Panc1 (cell line): ENCODE data around the gene TSHZ2. TPM values are rescaled to one million over a fixed set of nuclear protein-coding genes. Genes with fewer than 3 reads are reported as not detected.

Source experiments
- ATAC-seq: fragments of 200-7000 bp; cut with Tn5 transposase; 2 replicates; pipeline ENCODE4 v1.9.1; 2020; ENCODE audit warnings: mild to moderate bottlenecking, moderate library complexity
- BruUV-seq: library from RNA; stranded (reverse); fragments of 400-500 nt; replicated peaks from 2 replicates; lab custom pipeline; 2021; lab: Mats Ljungman, UMichigan
- CTCF ChIA-PET: fragments of 300-600 bp; sonication (Branson Sonifier 250); formaldehyde crosslinking; loops from one replicate; lab custom pipeline; 2022; ENCODE audit warnings: antibody characterized with exemption; lab: Charles Lee
- POLR2A ChIA-PET: fragments of 300-600 bp; sonication (Branson Sonifier 250); formaldehyde crosslinking; loops from one replicate; lab custom pipeline; 2022; ENCODE audit warnings: antibody characterized with exemption; lab: Charles Lee
- DNase-seq: peaks from one replicate; pipeline ENCODE4 v3.0.0-alpha.2; 2010; ENCODE audit warnings: low read depth, low spot score
- H3K27ac ChIP-seq: 2 replicates; pipeline ENCODE4 v1.5.1; 2011; ENCODE audit warnings: mild to moderate bottlenecking, low read length, inconsistent platforms
- H3K27me3 ChIP-seq: fragments of 200-500 bp; sonication (Bioruptor generic); 2 replicates; pipeline ENCODE4 v1.6.0; 2014; ENCODE audit warnings: low read length, inconsistent platforms; ENCODE audit not compliant: control insufficient read depth, insufficient read depth
- H3K36me3 ChIP-seq: fragments of 200-500 bp; sonication (Bioruptor generic); 2 replicates; pipeline ENCODE4 v1.5.1; 2014; ENCODE audit warnings: inconsistent platforms, mild to moderate bottlenecking, low read length, moderate library complexity; ENCODE audit not compliant: control insufficient read depth, insufficient read depth
- H3K4me1 ChIP-seq: 2 replicates; pipeline ENCODE4 v1.5.1; 2011; ENCODE audit warnings: inconsistent platforms, mild to moderate bottlenecking, low read length, moderate library complexity; ENCODE audit not compliant: control insufficient read depth, insufficient read depth
- H3K4me3 ChIP-seq, 2 experiments: 2 replicates each; pipeline ENCODE4 v1.5.1; 2011 to 2012; ENCODE audit warnings: low read depth in 2 of 2, low read length in 2 of 2, mild to moderate bottlenecking in 2 of 2, inconsistent platforms in 1 of 2, moderate library complexity in 1 of 2
- H3K9me3 ChIP-seq: fragments of 200-500 bp; sonication (Bioruptor generic); 2 replicates; pipeline ENCODE4 v1.5.1; 2014; ENCODE audit warnings: low read depth, mild to moderate bottlenecking, inconsistent platforms, low read length, moderate library complexity; ENCODE audit not compliant: control insufficient read depth, insufficient read depth
- CTCF ChIP-seq: fragments of 450-650 bp; IDR thresholded peaks from 2 replicates; pipeline ENCODE4 v1.5.1; 2017; ENCODE audit warnings: mild to moderate bottlenecking
- POLR2AphosphoS5 ChIP-seq: IDR thresholded peaks from 2 replicates; pipeline ENCODE4 v1.6.1; 2012; ENCODE audit warnings: mild to moderate bottlenecking, low read depth, low read length, moderate library complexity
- REST ChIP-seq, 2 experiments: IDR thresholded peaks; 2 replicates each; pipeline ENCODE4 v1.6.1; 2011 to 2012; ENCODE audit warnings: low read depth in 2 of 2, control low read depth in 1 of 2, low read length in 1 of 2, mild to moderate bottlenecking in 1 of 2, moderate library complexity in 1 of 2; ENCODE audit not compliant: insufficient read depth in 1 of 2
- SIN3A ChIP-seq: IDR thresholded peaks from 2 replicates; pipeline ENCODE4 v1.6.1; 2012; ENCODE audit warnings: low read depth, mild to moderate bottlenecking, low read length, moderate library complexity, borderline replicate concordance; ENCODE audit not compliant: insufficient read depth
- TCF7L2 ChIP-seq: IDR thresholded peaks from 2 replicates; pipeline ENCODE4 v1.6.1; 2011; ENCODE audit warnings: mild to moderate bottlenecking, low read depth, low read length, inconsistent platforms
- in situ Hi-C: cut with HindIII; loops from 2 replicates; pipeline ENCODE4 v1.10.0; 2016; ENCODE audit warnings: low sequenced_read_pairs, low pct_unique_long_range_greater_than_20kb
- intact Hi-C: fragments of 100-400 bp; cut with micrococcal nuclease; formaldehyde crosslinking; loops from one replicate; pipeline ENCODE4 v1.10.0; 2022; ENCODE audit not compliant: unreplicated experiment
- total RNA-seq: library from RNA; stranded (reverse); gene quantifications from one replicate; pipeline ENCODE4 v1.2.1, GENCODE V29; 2021; ENCODE audit not compliant: unreplicated experiment

TSHZ2 gene
- total RNA-seq, 1 experiment from 2014 or later, result 0.36 TPM

GRCh38 chr20:53274365-53274764 lies 302.2 kb downstream of the TSHZ2 start:
- ATAC-seq, result no peak
- H3K27ac ChIP-seq, result no peak overlapping the region
- no peaks in the 10 kb centered on the region for H3K4me1 ChIP-seq
- in situ Hi-C loops, result no loop called here
- no TSS peak for BruUV-seq
- H3K4me3 ChIP-seq, result no peak overlapping the region
- no peak for TF ChIP-seq CTCF
- no peak for TF ChIP-seq POLR2AphosphoS5
- no peak for TF ChIP-seq SIN3A
- no peak for TF ChIP-seq TCF7L2
- no peak for TF ChIP-seq REST (IDR thresholded peaks at IDR 0.05; ENCODE audit: insufficient read depth in 1 of 2, low read depth in 2 of 2, low read length in 1 of 2)
- no peaks in the 10 kb centered on the region for H3K27me3 ChIP-seq
- intact Hi-C loops, result no loop called here
- H3K9me3 ChIP-seq, result no peaks in the 10 kb centered on the region
- ChIA-PET POLR2A (no interaction called here), CTCF (no interaction called here)
- no peaks in the 10 kb centered on the region for H3K36me3 ChIP-seq
- DNase-seq, result no peak

GRCh38 chr20:53274807-53275206 lies 302.6 kb downstream of the TSHZ2 start:
- no TSS peak for BruUV-seq
- Histone ChIP-seq H3K27ac (no peak overlapping the region), H3K4me3 (no peak overlapping the region), H3K36me3 (no peaks in the 10 kb centered on the region), H3K27me3 (no peaks in the 10 kb centered on the region), H3K9me3 (no peaks in the 10 kb centered on the region), H3K4me1 (no peaks in the 10 kb centered on the region)
- TF ChIP-seq SIN3A (no peak), CTCF (no peak), REST (IDR thresholded peaks at IDR 0.05; ENCODE audit: insufficient read depth in 1 of 2, low read depth in 2 of 2, low read length in 1 of 2) (no peak), TCF7L2 (no peak), POLR2AphosphoS5 (no peak)
- CTCF ChIA-PET, result no interaction called here
- POLR2A ChIA-PET, result no interaction called here
- intact Hi-C loops (no loop called here), in situ Hi-C loops (no loop called here)
- ATAC-seq (no peak), DNase-seq (no peak)
